ENCODE results near the gene MTFMT.

MTFMT gene

DNA sequence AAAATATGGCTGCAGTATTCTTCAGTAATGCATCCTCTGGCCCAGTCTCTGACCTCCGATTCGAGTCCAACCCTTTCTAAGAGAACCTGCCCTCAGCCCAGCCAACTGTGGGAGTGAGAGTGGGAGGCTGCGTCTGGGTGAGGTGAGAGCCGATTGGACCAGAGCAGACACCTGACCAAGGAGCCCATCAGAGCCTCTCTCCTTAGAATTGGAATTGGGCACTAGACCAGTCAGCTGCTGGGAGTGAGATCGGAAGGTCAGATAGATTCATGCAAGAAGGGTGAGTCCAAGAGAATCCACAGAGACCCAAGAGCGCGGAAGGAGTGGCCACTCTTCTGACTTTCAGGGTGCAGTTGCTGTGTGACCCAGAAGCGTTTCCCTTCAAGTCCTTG lies 28.1 kb upstream of the MTFMT start:
- no peaks in the 10 kb centered on the region for H3K36me3 ChIP-seq (ENCODE audit: insufficient read depth, low read length)
- H3K9me3 ChIP-seq (ENCODE audit: insufficient read depth, low read depth, low read length) = no peaks in the 10 kb centered on the region
- peaks cover 33% of the 10 kb centered on the region for H3K4me1 ChIP-seq (ENCODE audit: insufficient read depth, low read length, poor library complexity, severe bottlenecking)
- H3K4me2 ChIP-seq (ENCODE audit: low read depth, low read length, poor library complexity, severe bottlenecking) = no peak overlapping the region
- TF ChIP-seq EZH2phosphoT487 (IDR thresholded peaks at IDR 0.05; ENCODE audit: borderline replicate concordance) = no peak
- no peak for TF ChIP-seq CTCF (conservative IDR thresholded peaks at IDR 0.05; ENCODE audit: low read length)
- no peaks in the 10 kb centered on the region for H4K20me1 ChIP-seq (ENCODE audit: insufficient read depth, low read length, poor library complexity, severe bottlenecking)
- no peak overlapping the region for H2AFZ ChIP-seq (ENCODE audit: low read length)
- H3K9ac ChIP-seq (ENCODE audit: low read depth, low read length, poor library complexity, severe bottlenecking) = no peak overlapping the region
- no peaks in the 10 kb centered on the region for H3K27me3 ChIP-seq (ENCODE audit: insufficient read depth, low read length, poor library complexity, severe bottlenecking)
- H3K4me3 ChIP-seq (ENCODE audit: low read length, poor library complexity, severe bottlenecking) = no peak overlapping the region
- H3K9me2 ChIP-seq (replicated peaks; ENCODE audit: low read depth, low read length) = no peaks in the 10 kb centered on the region
- peaks cover 4% of the 10 kb centered on the region; the same call in 1 of the 2 replicates for H3F3A ChIP-seq (ENCODE audit: low read depth)
- H3K79me2 ChIP-seq (ENCODE audit: insufficient read depth, low read length) = no peaks in the 10 kb centered on the region

DNA sequence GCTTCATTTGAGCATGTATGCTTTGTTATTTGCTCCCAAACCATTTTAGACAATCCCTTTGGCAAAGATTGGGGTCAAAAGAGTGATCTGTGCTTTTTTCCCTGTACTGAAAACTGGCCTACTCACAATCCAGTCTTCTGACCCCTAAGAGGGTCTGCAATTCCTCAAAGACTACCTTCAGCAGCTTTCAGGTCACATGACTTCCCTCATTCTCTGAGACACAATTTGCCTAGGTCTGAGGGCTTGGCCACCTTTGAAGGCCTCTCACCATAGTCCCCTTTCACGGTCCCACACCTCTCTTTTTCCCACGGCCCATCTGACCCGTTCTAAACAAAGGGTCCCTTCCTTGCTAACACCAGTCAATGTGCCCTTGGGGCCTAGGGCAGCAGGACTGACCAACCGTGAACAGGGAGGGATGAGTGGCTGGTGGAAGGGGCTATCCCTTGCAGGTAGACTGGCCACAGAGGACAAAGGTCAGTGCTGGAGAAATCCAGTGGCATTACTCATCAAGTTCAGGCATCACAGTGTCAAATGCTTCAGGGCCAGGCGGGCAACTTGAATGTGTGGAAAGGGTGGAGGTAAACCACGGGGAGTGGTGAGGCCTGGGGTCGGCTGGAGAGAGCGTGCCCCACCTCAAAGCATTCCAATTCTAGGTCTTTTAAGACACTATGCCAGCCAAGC lies 27.6 kb upstream of the MTFMT start:
- Histone ChIP-seq H3K9me3 (ENCODE audit: insufficient read depth, low read depth, low read length) (no peaks in the 10 kb centered on the region), H3K36me3 (ENCODE audit: insufficient read depth, low read length) (no peaks in the 10 kb centered on the region), H4K20me1 (ENCODE audit: insufficient read depth, low read length, poor library complexity, severe bottlenecking) (no peaks in the 10 kb centered on the region), H2AFZ (ENCODE audit: low read length) (0 out of 2 replicates have a peak overlapping the region, but pooled peaks have one; percentile 25), H3K9me2 (replicated peaks; ENCODE audit: low read depth, low read length) (no peaks in the 10 kb centered on the region), H3F3A (ENCODE audit: low read depth) (peaks cover 4% of the 10 kb centered on the region; the same call in 1 of the 2 replicates), H3K4me3 (ENCODE audit: low read length, poor library complexity, severe bottlenecking) (no peak overlapping the region), H3K9ac (ENCODE audit: low read depth, low read length, poor library complexity, severe bottlenecking) (peak overlapping the region; percentile 55), H3K4me1 (ENCODE audit: insufficient read depth, low read length, poor library complexity, severe bottlenecking) (peaks cover 34% of the 10 kb centered on the region), H3K27me3 (ENCODE audit: insufficient read depth, low read length, poor library complexity, severe bottlenecking) (no peaks in the 10 kb centered on the region), H3K4me2 (ENCODE audit: low read depth, low read length, poor library complexity, severe bottlenecking) (peak overlapping the region; percentile 64), H3K79me2 (ENCODE audit: insufficient read depth, low read length) (no peaks in the 10 kb centered on the region)
- TF ChIP-seq CTCF (conservative IDR thresholded peaks at IDR 0.05; ENCODE audit: low read length) (no peak), EZH2phosphoT487 (IDR thresholded peaks at IDR 0.05; ENCODE audit: borderline replicate concordance) (no peak)

- no peaks in the 10 kb centered on the region for H4K20me1 ChIP-seq (ENCODE audit: insufficient read depth, low read length, poor library complexity, severe bottlenecking)
- H3K9me2 ChIP-seq (replicated peaks; ENCODE audit: low read depth, low read length) = no peaks in the 10 kb centered on the region
- no peaks in the 10 kb centered on the region for H3K27me3 ChIP-seq (ENCODE audit: insufficient read depth, low read length, poor library complexity, severe bottlenecking)
- no peak overlapping the region for H2AFZ ChIP-seq (ENCODE audit: low read length)
- H3K79me2 ChIP-seq (ENCODE audit: insufficient read depth, low read length) = no peaks in the 10 kb centered on the region
- TF ChIP-seq CTCF (conservative IDR thresholded peaks at IDR 0.05; ENCODE audit: low read length) (no peak), EZH2phosphoT487 (IDR thresholded peaks at IDR 0.05; ENCODE audit: borderline replicate concordance) (no peak)
- H3K4me1 ChIP-seq (ENCODE audit: insufficient read depth, low read length, poor library complexity, severe bottlenecking) = peaks cover 43% of the 10 kb centered on the region
- peaks cover 4% of the 10 kb centered on the region; the same call in 1 of the 2 replicates for H3F3A ChIP-seq (ENCODE audit: low read depth)
- peak overlapping the region; percentile 55 for H3K9ac ChIP-seq (ENCODE audit: low read depth, low read length, poor library complexity, severe bottlenecking)
- H3K4me2 ChIP-seq (ENCODE audit: low read depth, low read length, poor library complexity, severe bottlenecking) = peak overlapping the region; percentile 64
- H3K4me3 ChIP-seq (ENCODE audit: low read length, poor library complexity, severe bottlenecking) = peak overlapping the region; percentile 47
- no peaks in the 10 kb centered on the region for H3K36me3 ChIP-seq (ENCODE audit: insufficient read depth, low read length)
- no peaks in the 10 kb centered on the region for H3K9me3 ChIP-seq (ENCODE audit: insufficient read depth, low read depth, low read length)
Measured at GRCh38 chr15:65056106-65056505, 26.7 kb upstream of the MTFMT start.
